Measurements from ENCODE around the gene PHC2. TPM values are rescaled to one million over a fixed set of nuclear protein-coding genes. Genes with fewer than 3 reads are reported as not detected.

Gene PHC2
- total and polyA plus RNA-seq, 2 of the 13 experiments (the other 11 are each of a cell fraction or from before 2014, with no cell fraction given), result 52.5 to 84.9 TPM

DNA sequence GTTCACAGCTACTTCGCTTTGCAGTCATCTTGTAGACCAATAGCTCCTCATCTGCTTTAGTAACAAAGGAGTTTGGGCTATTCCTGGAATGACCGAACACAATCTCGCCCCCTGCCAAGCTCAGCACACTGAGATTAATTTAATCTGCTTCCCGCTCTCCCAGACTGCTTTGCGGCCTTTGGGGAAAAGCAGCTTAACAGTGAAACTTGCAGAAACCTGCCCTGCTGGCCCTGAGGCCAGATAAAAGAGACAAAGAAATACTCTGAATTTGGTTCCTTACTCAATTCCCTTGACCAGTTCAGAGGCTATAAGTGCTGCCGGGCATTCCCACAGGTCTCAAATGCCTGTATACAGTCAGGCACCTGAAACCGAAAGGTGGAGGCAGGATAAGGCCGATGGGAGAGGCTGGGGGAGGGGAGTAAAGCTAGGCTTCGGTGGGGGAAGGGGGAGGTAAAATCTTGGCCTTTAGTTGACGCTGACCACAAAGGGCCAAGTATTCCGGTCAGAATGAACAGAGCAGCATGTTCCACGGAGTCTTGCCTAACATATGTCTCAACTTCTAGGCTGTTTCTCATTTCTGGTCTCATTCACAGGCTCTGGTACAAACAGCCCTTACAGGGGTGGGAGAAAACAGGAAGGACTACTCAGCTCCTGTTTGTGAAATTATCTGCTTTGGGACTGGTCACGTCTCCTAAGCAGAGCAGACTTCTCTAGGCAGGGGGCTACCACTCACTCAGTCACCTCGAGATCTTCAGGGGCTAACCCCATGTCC is 92.3 kb downstream of the PHC2 start (continued):
- TF ChIP-seq ZNF24 (IDR thresholded peaks at IDR 0.05) (no peak), RELA (CRISPR knock-in tag; IDR thresholded peaks at IDR 0.05) (no peak), PAF1 (CRISPR knock-in tag; IDR thresholded peaks at IDR 0.05) (no peak; the same call in 1 of the 2 replicates), SRF (IDR thresholded peaks at IDR 0.05; ENCODE audit: low read depth, low read length) (no peak), HDAC1 (CRISPR knock-in tag; IDR thresholded peaks at IDR 0.05) (no peak), ZNF879 (CRISPR knock-in tag; IDR thresholded peaks at IDR 0.05) (no peak), ZZZ3 (CRISPR knock-in tag; IDR thresholded peaks at IDR 0.05; ENCODE audit: borderline replicate concordance) (no peak), HOXA9 (CRISPR knock-in tag; IDR thresholded peaks at IDR 0.05; ENCODE audit: borderline replicate concordance) (no peak), IKZF1 (IDR thresholded peaks at IDR 0.05) (no peak), ZSCAN30 (CRISPR knock-in tag; IDR thresholded peaks at IDR 0.05) (no peak), KDM2A (CRISPR knock-in tag; IDR thresholded peaks at IDR 0.05; ENCODE audit: borderline replicate concordance, low read depth) (0 out of 2 replicates have a peak, but pooled peaks have one; percentile 15), ZNF260 (CRISPR knock-in tag; IDR thresholded peaks at IDR 0.05; ENCODE audit: borderline replicate concordance, low read depth) (no peak), ZFP1 (CRISPR knock-in tag; IDR thresholded peaks at IDR 0.05) (no peak), JUN (CRISPR knock-in tag; IDR thresholded peaks at IDR 0.05) (no peak), KLF6 (CRISPR knock-in tag; IDR thresholded peaks at IDR 0.05) (no peak), SP5 (CRISPR knock-in tag; IDR thresholded peaks at IDR 0.05; ENCODE audit: borderline replicate concordance, low read depth) (no peak), AGO1 (IDR thresholded peaks at IDR 0.05; ENCODE audit: low read depth, low read length, poor library complexity, severe bottlenecking) (no peak), KAT7 (CRISPR knock-in tag; IDR thresholded peaks at IDR 0.05; ENCODE audit: borderline replicate concordance) (no peak), ZFAT (CRISPR knock-in tag; conservative IDR thresholded peaks at IDR 0.05) (no peak)
- TF ChIP-seq, protein P1, sequence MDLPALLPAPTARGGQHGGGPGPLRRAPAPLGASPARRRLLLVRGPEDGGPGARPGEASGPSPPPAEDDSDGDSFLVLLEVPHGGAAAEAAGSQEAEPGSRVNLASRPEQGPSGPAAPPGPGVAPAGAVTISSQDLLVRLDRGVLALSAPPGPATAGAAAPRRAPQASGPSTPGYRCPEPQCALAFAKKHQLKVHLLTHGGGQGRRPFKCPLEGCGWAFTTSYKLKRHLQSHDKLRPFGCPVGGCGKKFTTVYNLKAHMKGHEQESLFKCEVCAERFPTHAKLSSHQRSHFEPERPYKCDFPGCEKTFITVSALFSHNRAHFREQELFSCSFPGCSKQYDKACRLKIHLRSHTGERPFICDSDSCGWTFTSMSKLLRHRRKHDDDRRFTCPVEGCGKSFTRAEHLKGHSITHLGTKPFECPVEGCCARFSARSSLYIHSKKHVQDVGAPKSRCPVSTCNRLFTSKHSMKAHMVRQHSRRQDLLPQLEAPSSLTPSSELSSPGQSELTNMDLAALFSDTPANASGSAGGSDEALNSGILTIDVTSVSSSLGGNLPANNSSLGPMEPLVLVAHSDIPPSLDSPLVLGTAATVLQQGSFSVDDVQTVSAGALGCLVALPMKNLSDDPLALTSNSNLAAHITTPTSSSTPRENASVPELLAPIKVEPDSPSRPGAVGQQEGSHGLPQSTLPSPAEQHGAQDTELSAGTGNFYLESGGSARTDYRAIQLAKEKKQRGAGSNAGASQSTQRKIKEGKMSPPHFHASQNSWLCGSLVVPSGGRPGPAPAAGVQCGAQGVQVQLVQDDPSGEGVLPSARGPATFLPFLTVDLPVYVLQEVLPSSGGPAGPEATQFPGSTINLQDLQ (CRISPR knock-in tag; IDR thresholded peaks at IDR 0.05), result no peak
- TF ChIP-seq, protein P2, sequence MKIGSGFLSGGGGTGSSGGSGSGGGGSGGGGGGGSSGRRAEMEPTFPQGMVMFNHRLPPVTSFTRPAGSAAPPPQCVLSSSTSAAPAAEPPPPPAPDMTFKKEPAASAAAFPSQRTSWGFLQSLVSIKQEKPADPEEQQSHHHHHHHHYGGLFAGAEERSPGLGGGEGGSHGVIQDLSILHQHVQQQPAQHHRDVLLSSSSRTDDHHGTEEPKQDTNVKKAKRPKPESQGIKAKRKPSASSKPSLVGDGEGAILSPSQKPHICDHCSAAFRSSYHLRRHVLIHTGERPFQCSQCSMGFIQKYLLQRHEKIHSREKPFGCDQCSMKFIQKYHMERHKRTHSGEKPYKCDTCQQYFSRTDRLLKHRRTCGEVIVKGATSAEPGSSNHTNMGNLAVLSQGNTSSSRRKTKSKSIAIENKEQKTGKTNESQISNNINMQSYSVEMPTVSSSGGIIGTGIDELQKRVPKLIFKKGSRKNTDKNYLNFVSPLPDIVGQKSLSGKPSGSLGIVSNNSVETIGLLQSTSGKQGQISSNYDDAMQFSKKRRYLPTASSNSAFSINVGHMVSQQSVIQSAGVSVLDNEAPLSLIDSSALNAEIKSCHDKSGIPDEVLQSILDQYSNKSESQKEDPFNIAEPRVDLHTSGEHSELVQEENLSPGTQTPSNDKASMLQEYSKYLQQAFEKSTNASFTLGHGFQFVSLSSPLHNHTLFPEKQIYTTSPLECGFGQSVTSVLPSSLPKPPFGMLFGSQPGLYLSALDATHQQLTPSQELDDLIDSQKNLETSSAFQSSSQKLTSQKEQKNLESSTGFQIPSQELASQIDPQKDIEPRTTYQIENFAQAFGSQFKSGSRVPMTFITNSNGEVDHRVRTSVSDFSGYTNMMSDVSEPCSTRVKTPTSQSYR (CRISPR knock-in tag; IDR thresholded peaks at IDR 0.05; ENCODE audit: borderline replicate concordance), result peak; percentile 67
- TF ChIP-seq, protein P3, sequence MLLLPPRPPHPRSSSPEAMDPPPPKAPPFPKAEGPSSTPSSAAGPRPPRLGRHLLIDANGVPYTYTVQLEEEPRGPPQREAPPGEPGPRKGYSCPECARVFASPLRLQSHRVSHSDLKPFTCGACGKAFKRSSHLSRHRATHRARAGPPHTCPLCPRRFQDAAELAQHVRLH (CRISPR knock-in tag; IDR thresholded peaks at IDR 0.05; ENCODE audit: borderline replicate concordance, low read depth), result no peak

All from HepG2 (cell line).